Measurements from ENCODE around the gene TBX6.

GRCh38 chr16:30086291-30087140 is 5.2 kb downstream of the TBX6 start:
- TF ChIP-seq CTCF (IDR thresholded peaks at IDR 0.05) (no peak), POLR2A (IDR thresholded peaks at IDR 0.05) (no peak)

Measured in heart left ventricle (tissue), 13 donors.